Sigmoid colon (tissue), 3 donors: ENCODE results near the gene CNOT4.

Experiments
- CTCF ChIP-seq, 4 experiments: fragments of 450-650 bp in 3 of 4; fragments of 200-600 bp in 1 of 4; IDR thresholded peaks; one replicate each; pipeline ENCODE4 v1.5.1; 2016 to 2019; ENCODE audit warnings: antibody characterized with exemption in 4 of 4, mild to moderate bottlenecking in 3 of 4, moderate library complexity in 2 of 4
- POLR2A ChIP-seq, 2 donors: fragments of 450-650 bp; IDR thresholded peaks; one replicate each; pipeline ENCODE4 v1.6.1; 2016; ENCODE audit warnings: antibody characterized with exemption in 2 of 2, mild to moderate bottlenecking in 2 of 2, moderate library complexity in 2 of 2

GRCh38 chr7:135409845-135410542 lies 99.9 kb downstream of the CNOT4 start:
- TF ChIP-seq CTCF (IDR thresholded peaks at IDR 0.05) (no peak), POLR2A (IDR thresholded peaks at IDR 0.05) (no peak)
